ENCODE results near the gene C17orf67.

The C17orf67 gene

DNA sequence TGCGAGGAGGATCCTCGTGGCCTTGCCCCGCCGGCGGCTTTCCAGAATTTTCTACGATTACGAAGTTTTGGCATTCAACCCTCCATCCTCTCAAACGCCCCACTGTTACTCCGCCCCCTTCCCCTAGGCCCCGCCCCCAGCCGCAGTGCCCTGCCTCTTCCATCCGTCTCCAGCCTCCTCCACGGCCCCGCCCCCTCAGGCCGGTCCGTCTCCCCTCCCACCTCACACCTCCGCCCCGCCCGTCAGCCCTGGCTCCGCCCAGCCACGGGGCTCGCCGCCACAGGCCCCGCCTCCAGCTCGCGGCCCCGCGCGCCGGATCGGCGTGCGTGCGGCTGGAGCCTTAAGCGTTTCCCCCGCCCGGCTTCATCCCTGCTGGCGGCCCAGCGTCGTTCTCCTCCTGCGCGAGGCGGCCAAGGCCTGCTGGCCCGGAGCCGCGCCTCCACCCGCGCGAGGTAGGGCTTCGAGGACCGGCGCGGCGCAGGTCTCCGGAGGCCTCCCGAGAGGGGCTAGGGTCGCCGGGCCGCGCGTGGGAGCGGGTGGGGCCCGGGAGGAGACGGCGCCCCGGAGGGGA lies at the start of gene C17orf67, which contains the start of gene DGKE:
TSS of gene C17orf67 (minus strand) at position 112 of the 571 bp plus-strand sequence. CDS start 18,110 bp downstream, outside the sequence.
TSS of gene DGKE (plus strand) at position 343 of the 571 bp plus-strand sequence. CDS start 645 bp downstream, outside the sequence.
- Mint-ChIP-seq H3K4me1 (peaks cover 58% of the 10 kb centered on the region), H3K27me3 (no peaks in the 10 kb centered on the region), H3K9me3 (no peaks in the 10 kb centered on the region), H3K27ac (peak within 1 kb of the TSS; percentile 81), H3K36me3 (ENCODE audit: low read depth) (peaks cover 20% of the 10 kb centered on the region), H3K4me3 (peak within 1 kb of the TSS; percentile 87)
- DNase-seq: peak; percentile 99
- ATAC-seq: peak; percentile 85

- Mint-ChIP-seq H3K4me3 (no peak overlapping the region), H3K36me3 (ENCODE audit: low read depth) (peaks cover 6% of the 10 kb centered on the region), H3K9me3 (no peaks in the 10 kb centered on the region), H3K27ac (no peak overlapping the region), H3K27me3 (no peaks in the 10 kb centered on the region), H3K4me1 (peaks cover 3% of the 10 kb centered on the region)
- DNase-seq (no peak), ATAC-seq (no peak)
These were observed 48.1 kb upstream of the C17orf67 start for GRCh38 chr17:56881685-56882295.

- Mint-ChIP-seq H3K4me3 (no peak overlapping the region), H3K27ac (no peak overlapping the region), H3K4me1 (peaks cover 3% of the 10 kb centered on the region), H3K9me3 (no peaks in the 10 kb centered on the region), H3K36me3 (ENCODE audit: low read depth) (no peaks in the 10 kb centered on the region), H3K27me3 (peaks cover 1% of the 10 kb centered on the region)
- no peak for DNase-seq
- ATAC-seq: no peak
These were observed 46.9 kb upstream of the C17orf67 start for GRCh38 chr17:56880571-56880970.

- Mint-ChIP-seq H3K9me3 (no peaks in the 10 kb centered on the region), H3K27me3 (peaks cover 1% of the 10 kb centered on the region), H3K4me1 (peaks cover 3% of the 10 kb centered on the region), H3K27ac (no peak overlapping the region), H3K4me3 (no peak overlapping the region), H3K36me3 (ENCODE audit: low read depth) (no peaks in the 10 kb centered on the region)
- ATAC-seq (no peak), DNase-seq (no peak)
These were observed 46.4 kb upstream of the C17orf67 start for GRCh38 chr17:56880133-56880532.

DNA sequence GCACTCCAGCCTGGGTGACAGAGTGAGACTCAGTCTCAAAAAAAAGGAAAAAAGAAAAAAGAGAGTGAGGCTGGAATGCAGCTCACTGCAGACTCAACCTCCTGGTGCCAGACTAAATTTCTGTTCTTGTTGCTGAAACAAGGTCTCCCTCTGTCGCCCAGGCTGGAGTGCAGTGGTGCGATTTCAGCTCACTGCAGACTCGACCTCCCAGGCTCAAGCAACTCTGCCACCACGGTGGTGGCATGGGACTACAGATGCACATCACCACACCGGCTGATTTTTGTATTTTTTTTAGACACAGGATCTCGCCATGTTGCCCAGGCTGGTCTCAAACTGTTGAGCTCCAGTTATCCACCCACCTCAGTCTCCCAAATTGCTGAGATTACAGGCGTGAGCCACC lies 45.6 kb upstream of the C17orf67 start:
- H3K27ac Mint-ChIP-seq: no peak overlapping the region
- H3K27me3 Mint-ChIP-seq: peaks cover 3% of the 10 kb centered on the region
- DNase-seq: no peak
- no peaks in the 10 kb centered on the region for H3K4me1 Mint-ChIP-seq
- no peaks in the 10 kb centered on the region for H3K9me3 Mint-ChIP-seq
- H3K4me3 Mint-ChIP-seq: no peak overlapping the region
- no peak for ATAC-seq
- no peaks in the 10 kb centered on the region for H3K36me3 Mint-ChIP-seq (ENCODE audit: low read depth)

GRCh38 chr17:56876766-56877179 lies 43.1 kb upstream of the C17orf67 start:
- Mint-ChIP-seq H3K4me3 (no peak overlapping the region), H3K9me3 (no peaks in the 10 kb centered on the region), H3K36me3 (ENCODE audit: low read depth) (no peaks in the 10 kb centered on the region), H3K27me3 (peaks cover 5% of the 10 kb centered on the region), H3K27ac (no peak overlapping the region), H3K4me1 (no peaks in the 10 kb centered on the region)
- ATAC-seq: no peak
- DNase-seq: no peak

DNA sequence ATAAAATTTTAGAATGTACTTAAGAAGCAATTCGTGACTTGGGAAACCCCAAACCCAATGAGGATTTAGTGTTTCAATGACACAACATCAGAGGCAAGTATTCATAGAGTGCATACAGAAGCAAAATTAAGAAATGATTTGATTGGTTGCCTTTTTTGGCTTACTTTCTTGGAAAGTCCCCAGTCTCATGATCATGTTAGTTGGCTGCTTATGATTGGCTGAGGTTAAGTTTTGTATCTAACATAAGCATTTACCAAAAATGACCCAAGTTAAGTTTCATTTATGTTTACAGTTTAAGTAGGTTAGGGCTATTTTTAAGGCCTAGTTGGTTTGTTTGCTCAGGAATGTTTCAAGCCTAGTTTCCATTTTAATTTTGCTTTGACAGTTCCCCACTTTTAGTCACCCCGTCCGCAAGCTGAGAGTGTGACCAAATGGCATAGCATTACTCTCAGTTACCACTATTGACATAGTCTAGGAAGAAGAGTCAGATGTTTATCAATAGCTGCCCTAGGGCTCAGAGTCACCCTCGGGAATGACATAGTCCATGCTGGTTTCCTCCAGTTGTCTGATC lies 36.4 kb upstream of the C17orf67 start:
- no peak overlapping the region for H3K27ac Mint-ChIP-seq
- ATAC-seq (no peak), DNase-seq (no peak)
- no peaks in the 10 kb centered on the region for H3K9me3 Mint-ChIP-seq
- peaks cover 9% of the 10 kb centered on the region for H3K4me1 Mint-ChIP-seq
- no peak overlapping the region for H3K4me3 Mint-ChIP-seq
- H3K36me3 Mint-ChIP-seq (ENCODE audit: low read depth): peaks cover 6% of the 10 kb centered on the region
- H3K27me3 Mint-ChIP-seq: peaks cover 4% of the 10 kb centered on the region

DNA sequence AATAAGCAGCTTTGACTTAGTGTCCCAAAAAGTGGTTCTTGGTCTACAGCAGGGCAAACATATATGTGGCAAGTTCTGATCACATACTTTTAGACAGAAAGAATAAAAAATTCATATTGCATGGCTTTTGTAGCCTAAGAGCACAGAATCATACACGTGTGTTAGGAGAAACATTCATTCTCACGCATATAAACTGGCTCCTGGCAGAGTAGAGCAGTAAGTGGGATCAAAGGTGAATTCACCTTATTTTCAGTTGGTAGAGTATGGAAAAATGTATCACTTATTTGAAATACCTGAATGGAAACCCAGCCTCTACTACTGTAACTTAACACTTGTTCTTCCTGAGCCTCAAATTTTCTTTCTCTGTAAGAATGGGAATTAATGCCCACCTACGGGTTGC lies 35.0 kb upstream of the C17orf67 start:
- DNase-seq: no peak
- H3K4me3 Mint-ChIP-seq: no peak overlapping the region
- no peaks in the 10 kb centered on the region for H3K9me3 Mint-ChIP-seq
- peaks cover 9% of the 10 kb centered on the region for H3K4me1 Mint-ChIP-seq
- peaks cover 10% of the 10 kb centered on the region for H3K36me3 Mint-ChIP-seq (ENCODE audit: low read depth)
- H3K27ac Mint-ChIP-seq: no peak overlapping the region
- no peak for ATAC-seq
- H3K27me3 Mint-ChIP-seq: peaks cover 2% of the 10 kb centered on the region

DNA sequence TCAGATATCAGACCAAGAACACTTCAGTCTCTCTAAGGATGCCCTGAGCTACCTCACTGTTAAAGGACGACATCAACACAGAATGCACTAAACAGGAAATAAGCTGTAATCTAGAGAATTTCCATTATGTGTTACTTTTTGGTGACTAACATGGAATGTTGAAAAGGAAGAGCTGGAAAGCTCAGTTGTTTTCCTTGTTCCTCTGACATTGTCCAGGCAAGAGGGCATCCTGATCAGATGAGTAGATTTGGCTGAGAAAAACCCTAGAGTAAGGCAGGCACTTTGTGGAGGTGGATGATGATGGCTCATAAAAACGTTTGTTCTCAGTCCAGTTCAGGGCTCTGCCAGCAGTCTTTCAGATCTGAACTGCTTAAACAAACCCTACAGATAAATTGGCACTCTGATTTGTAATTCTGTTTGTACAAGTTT lies 34.2 kb upstream of the C17orf67 start:
- DNase-seq: no peak
- Mint-ChIP-seq H3K36me3 (ENCODE audit: low read depth) (peaks cover 10% of the 10 kb centered on the region), H3K27ac (no peak overlapping the region), H3K9me3 (no peaks in the 10 kb centered on the region), H3K4me3 (no peak overlapping the region), H3K4me1 (peaks cover 9% of the 10 kb centered on the region), H3K27me3 (no peaks in the 10 kb centered on the region)
- no peak for ATAC-seq

DNA sequence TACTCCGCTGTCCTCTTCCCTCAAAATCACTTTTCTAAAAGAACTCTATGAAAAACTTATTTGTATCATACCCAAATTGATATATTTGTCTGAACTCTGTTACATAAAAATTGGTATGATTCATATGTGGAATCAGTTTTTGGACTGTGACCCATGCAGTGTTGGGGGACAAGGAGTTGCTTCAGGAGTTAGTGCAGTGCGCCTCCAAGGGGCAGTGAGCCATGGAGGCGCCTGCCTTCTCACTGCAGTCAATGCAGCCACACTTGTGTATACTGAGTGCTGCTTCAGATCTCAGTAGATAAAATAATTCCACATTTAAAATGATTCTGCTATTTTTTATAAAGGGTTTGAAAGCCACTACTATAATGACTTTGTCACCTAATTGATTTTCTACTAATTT lies 32.8 kb upstream of the C17orf67 start:
- Mint-ChIP-seq H3K27me3 (no peaks in the 10 kb centered on the region), H3K4me1 (peaks cover 9% of the 10 kb centered on the region), H3K9me3 (no peaks in the 10 kb centered on the region), H3K4me3 (no peak overlapping the region), H3K36me3 (ENCODE audit: low read depth) (peaks cover 17% of the 10 kb centered on the region), H3K27ac (no peak overlapping the region)
- ATAC-seq (no peak), DNase-seq (no peak)

- Mint-ChIP-seq H3K4me1 (peaks cover 9% of the 10 kb centered on the region), H3K4me3 (no peak overlapping the region), H3K9me3 (no peaks in the 10 kb centered on the region), H3K27me3 (no peaks in the 10 kb centered on the region), H3K27ac (no peak overlapping the region), H3K36me3 (ENCODE audit: low read depth) (peaks cover 20% of the 10 kb centered on the region)
- no peak for ATAC-seq
- no peak for DNase-seq
These were observed 32.4 kb upstream of the C17orf67 start for GRCh38 chr17:56866076-56866475.

GRCh38 chr17:56863974-56864373 lies 30.3 kb upstream of the C17orf67 start:
- no peaks in the 10 kb centered on the region for H3K4me1 Mint-ChIP-seq

GRCh38 chr17:56861899-56862298 lies 28.2 kb upstream of the C17orf67 start:
- Mint-ChIP-seq H3K9me3 (no peaks in the 10 kb centered on the region), H3K4me1 (no peaks in the 10 kb centered on the region), H3K27ac (no peak overlapping the region), H3K4me3 (no peak overlapping the region), H3K27me3 (no peaks in the 10 kb centered on the region), H3K36me3 (ENCODE audit: low read depth) (peaks cover 25% of the 10 kb centered on the region)
- ATAC-seq: no peak
- DNase-seq: no peak

More at GRCh38 chr17:56863974-56864373, 30.3 kb upstream of the C17orf67 start:
- no peak for DNase-seq
- ATAC-seq: no peak
- Mint-ChIP-seq H3K4me3 (no peak overlapping the region), H3K27me3 (no peaks in the 10 kb centered on the region), H3K9me3 (no peaks in the 10 kb centered on the region), H3K27ac (no peak overlapping the region), H3K36me3 (ENCODE audit: low read depth) (peaks cover 18% of the 10 kb centered on the region)

DNA sequence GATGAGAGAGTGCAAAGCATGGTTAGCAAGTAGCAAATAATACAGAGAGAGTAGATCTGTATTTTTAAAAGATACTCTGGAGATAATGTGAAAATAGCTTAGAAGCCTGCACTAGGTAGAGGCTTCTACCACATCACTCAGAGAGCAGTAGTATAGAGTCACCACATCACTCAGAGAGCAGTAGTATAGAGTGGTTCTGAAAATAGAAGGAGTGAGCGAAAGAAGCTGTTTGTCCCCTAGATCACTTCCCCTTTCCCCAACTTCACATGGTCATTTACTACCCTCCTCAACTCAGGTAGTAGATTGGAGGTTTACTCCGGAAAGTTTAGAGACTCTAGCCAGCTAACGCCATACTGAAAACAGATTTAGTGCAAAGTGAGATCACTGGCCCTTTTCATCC lies 17.3 kb upstream of the C17orf67 start:
- Mint-ChIP-seq H3K27me3 (no peaks in the 10 kb centered on the region), H3K36me3 (ENCODE audit: low read depth) (peaks cover 59% of the 10 kb centered on the region), H3K4me1 (peaks cover 7% of the 10 kb centered on the region), H3K27ac (no peak overlapping the region), H3K4me3 (no peak overlapping the region), H3K9me3 (no peaks in the 10 kb centered on the region)
- DNase-seq (no peak), ATAC-seq (no peak)

DNA sequence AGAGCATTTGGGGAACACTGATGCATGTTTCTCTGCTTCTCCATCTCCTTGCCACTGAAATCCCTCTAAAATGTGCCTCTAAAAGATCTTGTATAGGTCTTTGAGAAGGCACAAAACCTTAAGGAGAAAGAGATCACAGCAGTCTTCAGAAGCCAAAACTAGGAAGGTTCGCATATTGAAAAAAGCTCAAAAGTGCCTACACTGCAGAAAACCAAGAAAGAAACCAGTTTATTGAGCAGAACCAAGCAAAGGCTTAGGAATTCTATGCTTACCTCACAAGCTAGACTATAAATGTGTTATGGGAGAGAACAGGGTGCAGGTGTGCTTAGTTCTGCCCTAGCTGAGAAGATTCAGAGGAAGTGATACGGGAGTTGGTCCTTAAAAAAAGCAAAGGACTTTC lies 16.9 kb upstream of the C17orf67 start:
- DNase-seq: no peak
- ATAC-seq: no peak
- H3K27me3 Mint-ChIP-seq: no peaks in the 10 kb centered on the region
- H3K4me1 Mint-ChIP-seq: peaks cover 7% of the 10 kb centered on the region
- peaks cover 58% of the 10 kb centered on the region for H3K36me3 Mint-ChIP-seq (ENCODE audit: low read depth)
- no peaks in the 10 kb centered on the region for H3K9me3 Mint-ChIP-seq
- H3K4me3 Mint-ChIP-seq: no peak overlapping the region
- H3K27ac Mint-ChIP-seq: no peak overlapping the region
